Measurements from ENCODE around the gene FCSK.
"Not testable (repeated sequence)": the region's sequence is repeated elsewhere in the genome, so short reads cannot be mapped to it uniquely, and the experiment has no call there.

FCSK gene

DNA sequence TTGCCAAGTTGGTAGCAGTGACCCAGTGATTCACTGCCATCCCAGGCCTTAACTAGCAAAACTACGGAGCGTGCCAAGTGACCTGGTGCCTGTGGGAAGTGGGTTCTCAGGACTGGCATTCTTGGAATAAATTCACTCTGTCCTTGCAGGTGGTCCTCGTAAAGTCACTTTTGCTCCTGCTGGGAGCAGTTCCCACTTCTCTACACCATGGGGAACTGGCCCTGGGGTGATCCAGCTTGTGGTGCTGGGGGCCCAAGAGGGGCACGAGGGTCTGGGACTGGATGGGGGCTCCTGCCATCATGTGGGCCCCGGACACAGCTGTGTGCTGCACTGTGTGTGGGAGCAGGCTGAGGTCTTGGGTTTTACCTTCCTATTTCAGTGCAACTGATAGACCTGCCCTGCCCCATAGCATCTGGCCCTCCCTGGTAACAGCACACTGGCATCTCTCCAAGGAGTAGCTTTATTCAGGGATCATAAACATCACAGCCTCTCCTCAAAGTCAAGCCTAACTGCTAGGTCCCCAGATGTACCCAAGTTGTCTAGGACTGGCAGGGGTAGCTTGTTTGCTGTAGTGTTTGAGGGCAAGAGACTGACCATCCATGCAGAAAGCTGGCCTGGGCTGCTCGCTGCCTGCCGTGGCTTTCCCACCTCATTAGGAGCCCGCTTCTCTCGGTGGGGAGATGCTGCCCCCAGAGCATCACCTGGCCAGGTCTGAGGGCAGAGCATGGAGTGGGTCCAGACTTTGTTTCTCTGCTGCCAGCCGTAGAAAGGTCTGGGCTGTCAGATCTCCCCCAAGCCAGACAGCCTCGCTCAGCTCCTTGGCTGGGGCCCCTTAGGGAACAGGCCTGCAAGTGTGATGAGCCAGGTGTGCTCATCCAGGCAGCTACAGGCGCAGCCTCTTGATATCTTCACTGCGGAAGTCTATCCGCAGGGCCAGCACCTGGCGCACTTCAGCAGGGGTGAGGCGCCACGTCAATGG is 26.0 kb downstream of the FCSK start:
- DNase-seq: no peak

DNA sequence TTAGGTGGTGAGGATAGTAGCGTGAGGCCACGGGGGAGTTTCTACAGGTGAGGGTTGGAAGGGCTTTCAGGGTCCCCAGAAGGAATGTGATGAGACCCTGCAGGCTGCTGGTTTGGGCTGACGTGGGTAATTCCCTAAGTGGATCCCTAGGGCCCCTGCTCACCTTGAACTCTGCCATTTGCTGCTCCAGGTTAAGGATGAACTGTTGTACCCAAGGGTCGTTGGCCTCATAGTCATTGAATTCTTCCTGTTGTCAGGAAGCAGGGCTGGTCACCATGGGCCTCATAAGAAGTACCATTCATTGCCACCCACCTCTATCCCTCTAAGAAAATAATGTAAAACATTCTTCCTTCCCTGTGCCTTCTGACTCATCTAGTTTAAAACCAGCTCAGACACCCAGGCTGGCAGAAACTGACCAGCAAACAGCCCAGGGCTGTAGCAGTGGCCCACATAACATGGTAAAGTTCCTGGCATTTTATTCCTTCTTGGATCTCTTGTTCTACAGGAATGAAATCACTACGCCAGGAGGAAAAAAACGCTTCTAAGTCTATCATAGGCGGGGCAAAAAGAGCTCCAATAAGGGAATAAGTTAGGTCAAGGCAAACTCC is 27.6 kb downstream of the FCSK start:
- no peak for DNase-seq

DNA sequence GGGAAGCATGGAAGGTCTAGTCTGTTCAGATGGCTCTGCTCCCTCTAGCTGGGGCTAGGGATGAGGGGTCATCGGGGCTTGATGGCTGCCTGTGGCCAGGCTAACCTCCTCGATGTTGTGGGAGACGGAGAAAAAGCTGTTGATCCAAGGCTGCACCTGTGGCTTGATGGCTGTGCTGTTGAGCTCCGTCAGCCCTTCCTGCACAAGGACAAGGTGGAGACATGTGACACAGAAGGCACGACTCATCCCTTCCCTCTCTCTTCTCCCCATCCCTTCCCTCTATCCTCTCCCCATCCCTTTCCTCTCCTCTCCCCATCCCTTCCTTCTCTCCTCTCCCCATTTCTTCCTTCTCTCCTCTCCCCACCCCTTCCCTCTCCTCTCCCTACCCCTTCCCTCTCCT is 28.2 kb downstream of the FCSK start:
- DNase-seq: no peak

DNA sequence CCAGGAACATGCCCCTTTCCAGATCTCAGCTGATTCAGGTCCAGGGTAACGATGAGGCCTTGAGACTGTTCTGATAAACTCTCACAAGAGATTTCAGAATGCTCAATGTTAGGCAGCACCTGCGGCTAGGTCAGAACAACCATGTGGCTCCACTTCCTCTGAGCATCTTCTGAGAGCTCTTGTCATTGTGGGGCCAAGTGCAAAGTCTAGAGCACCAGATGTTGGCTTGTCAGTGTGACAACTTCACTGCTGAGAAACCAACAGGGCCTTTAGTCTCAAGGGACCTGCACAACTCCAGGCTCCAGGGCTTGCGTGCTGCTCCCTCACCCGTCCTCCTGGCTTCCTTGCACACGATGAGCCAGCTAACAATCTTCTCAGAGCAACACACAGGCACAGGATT is 29.0 kb downstream of the FCSK start:
- DNase-seq: no peak

DNA sequence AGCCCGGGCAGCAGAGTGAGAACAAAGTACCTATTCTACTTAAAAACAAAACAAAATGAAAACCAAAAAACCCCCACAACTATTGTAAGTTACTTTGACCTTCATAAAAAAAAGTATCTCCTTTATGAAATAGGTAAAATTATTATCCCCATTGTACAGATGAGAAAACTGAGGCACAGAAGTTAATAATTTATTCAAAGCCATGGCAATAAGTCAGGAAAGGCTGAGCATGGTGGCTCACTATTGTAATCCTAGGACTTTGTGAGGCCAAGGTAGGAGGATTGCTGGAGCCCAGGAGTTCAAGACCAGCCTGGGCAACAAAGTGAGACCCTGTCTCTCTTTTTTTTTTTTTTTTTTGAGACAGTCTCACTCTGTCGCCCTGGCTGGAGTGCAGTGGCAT is 30.5 kb downstream of the FCSK start:
- DNase-seq: no peak

DNA sequence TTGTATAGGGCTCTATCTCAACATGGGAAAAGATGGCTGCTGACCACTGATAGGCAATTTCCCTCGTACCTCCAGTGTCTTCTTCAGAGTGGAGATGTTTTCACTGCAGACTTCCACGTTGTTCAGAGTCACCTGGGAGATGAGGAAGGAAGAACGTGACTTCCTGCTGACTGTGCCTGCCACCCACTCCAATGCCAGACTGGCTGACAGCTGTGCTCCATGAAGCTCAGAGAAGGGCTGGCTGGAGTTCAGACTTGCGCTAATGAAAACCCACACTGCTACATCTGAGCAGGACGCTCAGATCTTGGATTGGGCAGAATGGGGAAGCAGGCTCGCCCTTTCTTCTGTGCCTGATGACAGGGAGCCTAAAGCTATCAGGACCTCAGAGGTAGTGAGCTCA is 35.9 kb downstream of the FCSK start:
- DNase-seq: no peak

DNA sequence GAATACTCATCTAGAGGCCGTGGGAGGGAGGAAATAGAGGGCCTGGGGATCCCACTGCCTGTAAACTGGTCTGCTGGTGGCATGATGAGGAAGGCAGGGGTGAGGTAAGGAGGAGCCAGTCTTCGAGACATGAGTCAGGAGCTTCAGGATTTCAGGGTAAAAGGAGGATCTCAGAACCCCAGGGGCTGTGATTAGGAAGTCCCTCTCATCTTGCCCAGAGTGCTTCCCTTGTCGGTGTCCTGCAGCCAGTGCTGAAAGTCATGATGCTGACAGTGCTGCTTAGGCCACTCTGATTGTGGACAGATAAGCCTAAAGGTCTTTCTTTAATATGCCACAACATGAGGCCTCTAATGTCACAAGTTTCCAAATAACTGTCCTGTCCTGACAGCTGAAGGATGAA is 39.4 kb downstream of the FCSK start:
- DNase-seq: no peak

DNA sequence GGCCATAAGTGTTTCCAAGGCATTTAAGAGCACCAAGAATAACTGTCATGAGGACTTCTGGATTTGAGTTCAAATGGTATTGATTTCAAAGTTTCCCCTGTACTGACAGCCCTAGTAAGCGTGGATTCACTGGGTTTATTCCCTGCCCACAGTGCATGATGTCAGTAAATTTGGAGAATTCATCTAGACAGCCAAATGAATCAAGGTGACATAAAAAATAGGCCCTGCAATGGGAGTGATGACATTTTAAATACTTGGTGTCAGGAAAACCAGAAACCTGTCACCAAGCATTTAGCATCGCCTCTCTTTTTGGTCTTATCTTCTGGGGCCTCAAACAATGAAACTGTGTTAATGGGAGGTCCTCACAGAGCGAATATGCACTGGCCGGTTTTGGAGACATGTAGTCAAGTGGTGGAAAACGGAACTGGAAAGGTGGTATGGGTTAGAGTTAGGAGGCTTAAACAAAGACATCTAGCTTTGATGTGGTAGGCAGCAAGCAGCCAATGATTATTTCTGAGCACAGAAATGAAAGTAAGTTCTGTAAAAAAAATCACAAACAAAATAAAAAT is 39.9 kb downstream of the FCSK start:
- no peak for DNase-seq

DNA sequence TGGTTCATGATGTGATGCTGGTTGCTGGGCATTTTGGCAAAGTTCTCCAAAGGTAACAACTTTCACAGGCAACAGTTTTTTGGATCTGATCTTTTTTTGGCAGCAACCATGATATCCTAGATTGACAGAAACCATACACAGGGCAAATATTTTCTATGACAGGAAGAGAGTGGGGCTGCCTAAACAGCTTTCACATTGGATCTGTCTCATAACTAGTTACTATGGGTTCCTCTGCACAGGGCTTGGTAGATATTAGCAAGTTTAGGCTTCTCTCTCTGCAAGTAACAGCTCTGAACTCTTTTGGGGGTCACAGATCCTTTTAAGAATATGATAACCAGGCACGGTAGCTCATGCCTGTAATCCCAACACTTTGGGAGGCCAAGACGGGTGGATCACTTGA is 40.4 kb downstream of the FCSK start:
- no peak for DNase-seq

DNA sequence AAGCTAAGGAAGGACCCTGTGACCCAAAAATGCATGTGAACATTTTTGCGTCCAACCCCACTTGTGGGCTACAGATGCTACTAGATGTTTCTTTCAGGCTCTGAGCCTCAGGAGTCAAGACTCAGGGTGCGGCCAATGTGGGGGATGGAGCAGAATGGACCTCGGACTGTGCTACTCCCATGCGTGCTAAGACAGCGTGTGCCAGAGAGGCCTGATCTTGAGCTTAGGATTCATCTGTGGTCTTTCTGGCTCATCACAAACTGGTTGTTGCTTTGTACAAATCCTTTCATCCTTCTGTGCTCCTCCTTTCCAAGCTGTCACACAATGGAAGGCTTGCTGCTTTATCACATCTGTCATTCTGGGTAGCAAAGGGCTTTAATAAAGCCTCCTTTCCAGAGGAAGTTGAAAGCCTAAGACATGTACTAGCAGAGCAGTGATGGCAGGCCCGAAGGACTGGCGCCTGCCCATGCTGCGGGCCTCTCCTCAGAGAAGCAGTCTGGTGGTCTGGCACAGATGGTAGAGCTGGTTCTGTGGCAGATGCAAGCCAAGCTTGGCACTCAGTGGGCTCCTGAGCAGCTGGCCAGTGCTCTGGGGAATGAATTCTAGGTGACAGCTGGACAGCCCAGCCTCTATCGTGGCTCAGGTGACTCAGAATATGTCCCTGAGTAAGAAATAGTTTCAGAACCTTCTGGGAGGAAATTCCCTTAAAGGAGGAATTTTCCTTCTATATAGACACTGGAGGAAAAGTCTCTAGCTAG is 41.2 kb downstream of the FCSK start:
- no peak for DNase-seq

DNA sequence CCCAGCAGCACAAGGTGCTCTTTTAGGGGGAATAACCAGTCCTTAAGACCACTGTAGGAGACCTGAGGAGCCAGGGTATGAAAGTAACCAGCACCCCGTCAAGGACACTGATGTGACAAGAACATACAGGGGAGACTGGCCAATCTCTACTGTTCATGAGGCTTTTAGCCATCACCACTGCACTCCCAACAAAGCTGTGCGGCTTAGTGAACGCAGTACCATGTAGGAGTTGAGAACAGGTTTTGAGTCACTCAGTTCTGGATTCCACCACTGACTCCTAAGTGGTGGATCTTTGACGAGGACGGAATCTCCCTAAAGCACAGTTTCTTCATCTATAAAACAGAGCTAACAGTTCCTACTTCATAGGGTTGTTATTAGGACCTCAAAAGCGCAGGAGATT is 42.1 kb downstream of the FCSK start:
- no peak for DNase-seq

DNA sequence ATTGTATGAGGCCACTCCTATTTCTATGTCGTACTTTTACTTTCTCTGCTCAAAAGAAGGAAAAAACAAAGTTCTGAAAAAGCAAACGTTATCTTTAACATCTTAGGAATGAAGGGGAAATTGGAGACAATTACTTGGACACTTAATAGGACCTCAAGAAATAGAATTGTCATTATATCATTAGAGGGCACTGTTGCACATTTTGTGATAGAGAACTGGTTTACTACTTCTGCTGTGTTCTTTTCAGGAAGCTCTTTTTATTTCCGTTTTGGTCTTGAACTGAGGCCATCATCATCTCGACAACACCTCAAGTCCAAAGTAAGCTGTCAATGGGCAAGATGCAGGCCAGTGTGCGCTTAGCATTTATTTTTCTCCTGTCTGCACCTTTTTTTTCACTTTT is 54.4 kb downstream of the FCSK start:
- DNase-seq: peak; percentile 43

DNA sequence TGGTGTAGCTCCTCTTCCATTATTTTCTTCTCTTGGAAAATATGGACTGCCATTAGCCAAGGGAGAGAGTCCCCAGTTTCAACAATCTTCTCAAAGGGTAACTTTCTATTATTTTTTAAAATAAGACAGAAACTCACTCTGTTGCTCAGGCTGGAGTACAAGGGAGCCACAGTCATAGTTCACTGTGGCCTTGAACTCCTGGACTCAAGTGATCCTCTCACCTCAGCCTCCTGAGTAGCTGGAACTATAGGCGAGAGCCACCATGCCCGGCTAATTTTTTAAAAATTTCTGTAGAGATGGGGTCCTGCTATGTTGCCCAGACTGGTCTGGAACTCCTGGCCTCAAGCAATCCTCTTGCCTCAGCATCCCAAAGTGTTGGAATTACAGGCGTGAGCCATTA is 55.8 kb downstream of the FCSK start:
- no peak for DNase-seq

DNA sequence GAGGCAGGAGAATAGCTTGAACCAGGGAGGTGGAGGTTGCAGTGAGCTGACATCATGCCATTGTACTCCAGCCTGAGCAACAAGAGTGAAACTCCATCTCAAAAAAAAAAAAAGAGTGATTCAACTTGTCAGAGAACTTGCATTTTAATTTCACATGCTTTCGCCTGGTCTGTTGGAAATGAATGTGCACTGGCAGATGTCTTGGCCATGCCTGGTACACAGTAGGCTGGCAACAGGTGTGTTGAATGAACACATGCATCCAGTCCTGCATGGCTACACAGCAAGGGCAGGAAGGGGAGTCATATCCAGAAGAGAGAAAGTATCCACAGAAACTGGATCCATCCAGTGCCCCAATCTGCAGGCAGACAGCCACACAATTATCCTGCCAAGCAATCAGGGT is 57.4 kb downstream of the FCSK start:
- no peak for DNase-seq

DNA sequence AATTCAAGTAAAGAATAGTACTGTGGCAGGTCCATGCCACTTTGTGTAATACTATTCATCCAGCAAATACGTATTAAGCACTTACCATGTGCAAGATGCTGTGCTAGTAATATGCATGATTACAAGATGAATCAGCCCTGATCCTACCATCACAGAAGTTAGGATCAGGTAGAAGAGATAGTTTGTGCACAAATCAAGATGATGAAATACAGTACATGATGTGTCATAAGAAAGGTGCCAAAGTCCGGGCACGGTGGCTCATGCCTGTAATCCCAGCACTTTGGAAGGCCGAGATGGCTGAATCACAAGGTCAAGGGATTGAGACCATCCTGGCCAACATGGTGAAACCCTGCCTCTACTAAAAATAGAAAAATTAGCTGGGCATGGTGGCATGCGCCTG is 58.1 kb downstream of the FCSK start:
- DNase-seq: no peak

DNA sequence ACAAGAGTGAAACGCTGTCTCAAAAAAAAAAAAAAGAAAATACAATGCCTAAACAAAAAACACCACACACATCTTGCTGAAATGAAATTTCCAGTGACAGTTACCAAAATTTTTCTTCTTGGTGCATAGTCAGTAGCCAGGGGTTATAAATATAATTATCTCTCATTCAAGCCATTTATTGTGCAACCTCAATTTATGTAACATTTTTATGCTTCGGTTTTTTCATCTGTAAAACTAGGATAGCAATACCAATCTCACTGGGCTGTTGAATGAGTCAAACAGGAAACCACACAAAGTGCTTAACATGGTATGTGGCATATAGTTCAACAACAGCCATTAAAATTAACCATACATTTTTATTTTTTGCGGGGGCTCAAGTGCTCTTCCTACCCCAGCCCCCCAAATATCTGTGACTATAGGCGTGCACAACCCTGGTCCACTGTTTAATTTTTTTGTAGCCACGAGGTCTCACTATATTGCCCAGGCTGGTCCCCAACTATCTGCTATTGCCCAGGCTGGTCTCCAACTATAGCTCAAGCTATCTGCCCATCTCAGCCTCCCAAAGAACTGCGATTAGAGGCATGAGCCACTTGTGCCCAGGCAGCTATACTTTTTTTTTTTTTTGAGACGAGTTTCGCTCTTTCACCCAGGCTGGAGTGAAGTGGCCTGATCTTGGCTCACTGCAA is 66.4 kb downstream of the FCSK start:
- peak; percentile 53 for DNase-seq

DNA sequence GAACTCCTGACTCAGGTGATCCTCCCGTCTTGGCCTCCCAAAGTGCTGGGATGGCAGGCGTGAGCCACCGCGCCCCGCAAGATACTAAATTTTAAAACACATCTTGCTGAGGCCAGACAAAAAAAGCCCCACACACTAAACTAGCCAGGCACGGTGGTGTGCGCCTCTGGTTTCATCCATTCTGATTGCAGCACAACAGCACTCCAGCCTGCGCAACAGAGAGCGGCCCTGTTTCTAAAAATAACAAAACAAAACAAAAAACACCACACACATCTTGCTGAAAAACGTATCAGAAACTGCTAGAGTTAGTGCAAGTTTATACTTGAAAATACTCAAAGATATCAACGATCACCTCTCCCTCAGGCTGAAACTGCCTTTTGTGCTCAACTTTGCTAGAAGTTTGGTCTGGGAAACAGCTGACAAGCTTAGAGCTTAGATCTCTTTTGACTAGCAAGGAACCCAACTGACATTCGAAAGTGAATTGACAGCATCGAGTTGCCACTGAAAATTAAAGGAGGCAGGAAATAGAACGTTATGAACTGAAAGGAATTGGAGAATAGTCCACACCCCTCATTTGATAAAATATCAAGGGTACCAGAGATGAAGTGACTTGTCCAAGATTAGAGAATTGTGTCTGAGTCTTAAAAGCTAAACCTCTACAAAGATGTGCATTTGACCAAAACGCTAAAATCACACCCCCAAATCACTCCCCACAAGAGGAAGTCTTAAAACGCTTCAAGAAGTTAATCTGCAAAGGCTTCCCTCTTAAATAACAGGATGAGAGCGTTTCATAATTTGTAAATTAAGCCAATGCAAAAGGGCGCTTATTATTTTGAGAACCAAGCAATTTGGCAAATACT is 68.1 kb downstream of the FCSK start:
- peak; percentile 22 for DNase-seq

DNA sequence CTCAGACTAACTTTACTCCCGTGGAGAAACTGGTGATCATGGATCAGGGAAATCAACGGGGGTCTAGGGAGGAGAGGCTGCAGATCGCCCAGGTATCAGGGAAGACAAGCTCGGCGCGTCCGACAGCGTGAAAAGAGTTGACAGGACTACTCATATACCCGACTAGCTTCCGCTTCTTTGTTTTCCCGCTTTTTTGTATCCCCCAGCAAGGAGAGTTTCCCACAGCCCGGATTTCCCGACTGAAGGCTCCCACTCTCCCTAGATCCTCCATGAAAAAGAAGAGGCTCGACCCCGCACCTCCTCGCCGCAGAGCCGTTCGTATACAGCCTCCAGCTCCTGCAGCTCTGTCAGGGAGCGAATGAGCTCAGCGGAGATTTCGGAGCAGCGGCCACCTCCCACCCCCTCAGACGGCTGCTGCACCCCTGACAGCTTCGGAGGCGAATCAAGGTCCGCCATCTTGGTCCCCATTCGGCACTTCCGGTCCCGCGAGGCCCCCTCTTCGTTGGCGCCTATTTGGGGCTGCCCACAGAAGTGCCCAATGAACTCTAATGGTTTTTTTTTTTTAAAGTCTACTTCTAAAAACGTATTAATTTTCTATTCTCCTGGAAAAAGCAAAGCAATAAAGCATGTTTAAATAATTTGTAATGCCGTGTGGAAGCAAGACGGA is 68.8 kb downstream of the FCSK start, which contains the start of gene COG4:
Gene COG4 (minus strand): TSS at position 479 of the 667 bp plus-strand sequence. CDS start 11 bp downstream, at position 468.
- peak; percentile 93 for DNase-seq

DNA sequence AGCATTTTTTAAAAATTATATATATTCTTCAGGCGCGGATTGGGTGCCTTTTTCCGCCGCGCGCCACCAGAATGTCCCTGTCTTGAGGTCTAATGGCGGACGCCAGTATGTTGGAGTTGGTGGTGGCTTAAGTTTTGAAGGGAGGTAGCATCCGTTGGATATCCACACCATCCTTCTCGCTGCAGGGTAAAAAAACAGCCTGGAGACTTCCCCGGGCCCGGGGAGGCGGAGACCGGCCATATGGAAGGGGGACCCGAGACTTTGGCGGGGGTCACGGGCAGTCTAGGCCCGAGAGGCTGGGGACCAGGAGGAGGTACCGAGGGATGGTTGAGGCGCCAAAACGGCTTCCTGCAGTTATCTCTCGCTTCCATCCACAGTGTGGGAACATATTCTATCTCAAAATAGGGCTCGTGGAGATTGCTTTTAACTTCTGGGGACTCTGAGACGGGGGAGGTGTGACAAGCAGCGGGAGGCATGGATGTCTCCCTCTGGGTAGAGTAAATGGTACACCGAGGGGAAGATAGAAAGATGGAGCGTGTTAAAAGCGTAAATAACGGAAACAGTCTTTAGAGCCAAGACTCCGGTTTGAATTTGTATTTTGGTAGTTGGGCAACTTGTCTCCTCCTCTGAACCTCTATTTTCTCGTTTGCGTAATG is 69.5 kb downstream of the FCSK start, which contains the start of gene SF3B3:
Gene SF3B3 (plus strand): TSS at position 74 of the 656 bp plus-strand sequence. CDS start 2,841 bp downstream, outside the sequence.
- no peak for DNase-seq

DNA sequence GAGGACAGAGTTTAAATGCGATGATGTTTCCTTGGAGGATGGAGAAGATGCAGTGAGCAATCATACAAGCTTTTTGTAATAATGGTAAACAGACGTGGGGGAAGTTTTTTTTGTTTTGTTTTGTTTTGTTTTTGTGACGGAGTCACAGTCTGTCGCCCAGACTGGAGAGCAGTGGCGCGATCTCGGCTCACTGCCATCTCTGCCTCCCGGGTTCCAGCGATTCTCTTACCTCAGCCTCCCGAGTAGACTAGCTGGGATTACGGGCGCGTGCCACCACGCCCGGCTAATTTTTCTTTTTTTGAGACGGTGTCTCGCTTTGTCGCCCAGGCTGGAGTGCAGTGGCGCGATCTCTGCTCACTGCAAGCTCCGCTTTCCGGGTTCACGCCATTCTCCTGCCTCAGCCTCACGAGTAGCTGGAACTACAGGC is 70.0 kb downstream of the FCSK start:
- not testable (repeated sequence) for DNase-seq
